Mucosa of stomach (tissue), 1 donor: Measurements from ENCODE around the gene PTX3.

Source experiments
- H3K27me3 ChIP-seq: one replicate; pipeline ENCODE4 v1.7.0; 2013; ENCODE audit warnings: mild to moderate bottlenecking, low read length; ENCODE audit not compliant: control insufficient read depth, insufficient read depth
- H3K36me3 ChIP-seq: one replicate; pipeline ENCODE4 v1.7.0; 2013; ENCODE audit warnings: low read length; ENCODE audit not compliant: control insufficient read depth, insufficient read depth
- H3K4me1 ChIP-seq: one replicate; pipeline ENCODE4 v1.7.0; 2013; ENCODE audit warnings: mild to moderate bottlenecking, low read length; ENCODE audit not compliant: control insufficient read depth, insufficient read depth
- H3K4me3 ChIP-seq: one replicate; pipeline ENCODE4 v1.7.0; 2013; ENCODE audit warnings: low read length
- H3K9ac ChIP-seq: one replicate; pipeline ENCODE4 v1.7.0; 2013; ENCODE audit warnings: mild to moderate bottlenecking, low read length, moderate library complexity
- H3K9me3 ChIP-seq: one replicate; pipeline ENCODE4 v1.7.0; 2013; ENCODE audit warnings: mild to moderate bottlenecking, low read length, moderate library complexity; ENCODE audit not compliant: control insufficient read depth
- donor health status: Pancreatic carcinoma.

The PTX3 gene

GRCh38 chr3:157408499-157409149, 28.0 kb upstream of the PTX3 start:
- no peaks in the 10 kb centered on the region for H3K27me3 ChIP-seq
- no peak overlapping the region for H3K4me3 ChIP-seq
- no peaks in the 10 kb centered on the region for H3K9me3 ChIP-seq
- H3K4me1 ChIP-seq = no peaks in the 10 kb centered on the region
- no peak overlapping the region for H3K9ac ChIP-seq
- H3K36me3 ChIP-seq = no peaks in the 10 kb centered on the region

DNA sequence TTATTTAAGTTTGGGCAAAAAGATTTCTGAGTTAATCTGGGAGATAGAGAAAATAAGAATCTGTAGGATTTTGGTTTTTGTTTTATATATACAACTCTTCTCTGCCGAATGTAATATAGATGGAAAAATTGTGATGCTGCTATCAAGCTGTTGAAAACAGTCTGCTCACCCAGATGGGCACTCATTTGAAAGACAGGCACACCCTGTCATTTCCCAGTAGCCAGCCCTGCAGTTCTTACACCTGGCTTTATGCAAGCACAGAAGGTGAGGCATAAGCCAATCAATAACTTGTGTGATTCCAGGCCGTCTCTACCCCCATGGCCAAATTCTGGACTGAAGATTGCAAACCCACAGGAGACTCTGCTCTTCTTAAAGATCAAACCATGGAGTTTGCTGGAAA, 27.1 kb upstream of the PTX3 start:
- Histone ChIP-seq H3K9ac (no peak overlapping the region), H3K27me3 (no peaks in the 10 kb centered on the region), H3K4me3 (no peak overlapping the region), H3K4me1 (no peaks in the 10 kb centered on the region), H3K36me3 (no peaks in the 10 kb centered on the region), H3K9me3 (no peaks in the 10 kb centered on the region)

DNA sequence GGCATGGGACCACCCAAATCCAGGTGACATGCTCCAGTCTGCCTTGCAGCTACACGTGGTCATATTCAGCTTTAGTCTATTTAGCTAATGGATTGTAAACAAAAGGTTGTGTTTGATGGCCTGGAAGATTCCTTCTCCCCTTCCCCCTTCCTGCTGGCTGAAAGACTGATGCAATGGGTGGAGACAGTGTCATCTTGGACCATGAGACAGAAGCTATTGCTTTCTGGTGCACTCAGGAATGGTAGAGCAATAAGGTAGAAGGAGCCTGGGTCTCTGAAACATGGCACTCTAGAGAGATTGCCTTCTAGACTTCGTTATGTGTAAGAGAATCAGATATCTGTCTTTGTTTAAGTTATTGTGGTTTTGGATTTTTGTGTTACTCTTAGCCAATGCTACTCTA, 25.7 kb upstream of the PTX3 start:
- Histone ChIP-seq H3K9me3 (no peaks in the 10 kb centered on the region), H3K4me3 (no peak overlapping the region), H3K9ac (no peak overlapping the region), H3K4me1 (no peaks in the 10 kb centered on the region), H3K27me3 (no peaks in the 10 kb centered on the region), H3K36me3 (no peaks in the 10 kb centered on the region)

DNA sequence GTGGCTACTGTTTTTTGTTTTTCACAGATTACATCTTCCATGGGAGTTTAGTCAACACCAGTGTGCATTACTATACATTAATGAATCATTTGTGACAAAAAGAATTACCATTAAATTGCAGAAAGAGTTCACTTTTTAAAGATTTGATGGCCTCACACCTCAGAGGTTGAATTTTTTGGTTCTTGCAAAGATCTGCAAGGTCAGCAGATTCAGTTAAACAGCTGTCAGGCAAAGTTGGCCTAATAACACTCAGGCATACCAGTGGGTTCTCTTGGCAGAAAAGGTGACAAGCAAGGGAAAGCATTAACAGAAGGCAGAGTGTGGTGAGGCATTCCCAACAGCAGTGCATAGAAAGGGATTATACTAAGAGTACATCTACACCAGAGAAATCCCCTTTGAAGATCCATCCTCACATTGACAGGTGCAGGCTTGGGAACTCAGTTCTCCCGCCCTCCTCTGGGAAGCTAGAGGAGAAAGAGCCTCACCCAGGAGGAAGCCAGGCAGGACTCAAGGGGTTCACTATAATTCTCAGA, 24.3 kb upstream of the PTX3 start:
- H3K4me1 ChIP-seq = no peaks in the 10 kb centered on the region
- H3K9ac ChIP-seq = no peak overlapping the region
- no peak overlapping the region for H3K4me3 ChIP-seq
- H3K27me3 ChIP-seq = no peaks in the 10 kb centered on the region
- H3K9me3 ChIP-seq = no peaks in the 10 kb centered on the region
- H3K36me3 ChIP-seq = no peaks in the 10 kb centered on the region

- no peak overlapping the region for H3K9ac ChIP-seq
- no peaks in the 10 kb centered on the region for H3K4me1 ChIP-seq
- no peaks in the 10 kb centered on the region for H3K36me3 ChIP-seq
- no peaks in the 10 kb centered on the region for H3K27me3 ChIP-seq
- no peaks in the 10 kb centered on the region for H3K9me3 ChIP-seq
- H3K4me3 ChIP-seq = no peak overlapping the region
Measured at GRCh38 chr3:157414861-157415260, 21.8 kb upstream of the PTX3 start.

DNA sequence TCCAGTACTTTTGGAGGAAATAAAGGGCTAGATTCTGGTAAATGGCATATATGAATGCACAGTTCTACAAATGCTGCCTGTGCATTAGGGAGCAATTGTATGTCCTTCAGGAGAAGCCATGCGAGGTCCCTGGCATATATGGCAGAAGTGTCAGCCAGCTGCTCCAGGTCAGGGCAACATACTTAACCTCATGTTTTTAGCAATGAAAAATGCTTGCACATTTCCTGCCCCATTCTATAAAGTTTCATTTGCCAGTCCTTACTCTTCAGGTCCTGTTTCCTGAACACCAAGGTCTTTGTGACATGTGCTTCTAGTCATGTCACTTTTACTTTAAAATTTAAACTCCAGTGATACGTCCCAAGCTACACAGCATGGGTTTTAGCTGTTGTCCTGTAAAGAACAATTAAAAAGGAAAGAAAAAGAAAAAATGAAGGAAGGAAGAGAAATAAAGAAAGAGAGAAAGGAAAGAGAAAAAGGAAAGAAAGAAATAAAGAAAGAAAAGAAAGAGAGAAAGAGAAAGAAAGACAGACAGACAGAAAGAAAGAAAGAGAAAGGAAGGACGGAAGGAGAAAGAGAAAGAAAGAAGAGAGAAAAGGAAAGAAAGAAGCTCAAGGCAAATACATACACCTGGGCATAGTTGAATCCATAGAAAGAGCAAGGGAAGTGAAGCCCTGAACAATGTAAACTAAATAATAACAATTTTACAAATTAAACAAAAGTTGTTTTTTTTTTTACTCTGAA, 20.1 kb upstream of the PTX3 start:
- no peak overlapping the region for H3K4me3 ChIP-seq
- H3K9ac ChIP-seq = no peak overlapping the region
- no peaks in the 10 kb centered on the region for H3K4me1 ChIP-seq
- no peaks in the 10 kb centered on the region for H3K27me3 ChIP-seq
- no peaks in the 10 kb centered on the region for H3K9me3 ChIP-seq
- H3K36me3 ChIP-seq = no peaks in the 10 kb centered on the region

DNA sequence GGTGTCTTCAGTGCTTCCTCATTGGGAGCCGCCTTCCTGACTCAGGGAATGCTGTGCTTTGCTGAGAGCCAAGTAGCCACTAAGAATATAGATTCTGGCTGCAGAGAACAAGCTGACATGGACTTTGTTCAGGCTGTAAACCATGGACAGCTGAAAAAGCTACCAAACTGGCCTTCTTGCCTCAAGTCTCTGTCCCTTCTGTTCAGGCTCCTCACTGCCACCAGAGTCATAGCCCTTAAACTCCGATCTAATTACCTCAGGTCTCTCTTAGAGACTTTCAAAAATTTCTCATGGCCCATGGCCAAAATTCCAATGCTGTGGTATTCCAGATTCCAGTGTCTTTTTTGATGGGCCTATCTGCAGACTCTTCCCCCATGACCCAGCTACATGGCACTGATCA, 19.4 kb upstream of the PTX3 start:
- Histone ChIP-seq H3K9me3 (no peaks in the 10 kb centered on the region), H3K9ac (no peak overlapping the region), H3K4me3 (no peak overlapping the region), H3K36me3 (no peaks in the 10 kb centered on the region), H3K27me3 (no peaks in the 10 kb centered on the region), H3K4me1 (no peaks in the 10 kb centered on the region)

GRCh38 chr3:157418104-157418503, 18.5 kb upstream of the PTX3 start:
- Histone ChIP-seq H3K9ac (no peak overlapping the region), H3K4me1 (no peaks in the 10 kb centered on the region), H3K9me3 (no peaks in the 10 kb centered on the region), H3K4me3 (no peak overlapping the region), H3K27me3 (no peaks in the 10 kb centered on the region), H3K36me3 (no peaks in the 10 kb centered on the region)

- no peaks in the 10 kb centered on the region for H3K4me1 ChIP-seq
- H3K36me3 ChIP-seq = no peaks in the 10 kb centered on the region
- no peaks in the 10 kb centered on the region for H3K9me3 ChIP-seq
- H3K9ac ChIP-seq = no peak overlapping the region
- no peak overlapping the region for H3K4me3 ChIP-seq
- H3K27me3 ChIP-seq = no peaks in the 10 kb centered on the region
Measured at GRCh38 chr3:157420606-157421130, 16.0 kb upstream of the PTX3 start.

DNA sequence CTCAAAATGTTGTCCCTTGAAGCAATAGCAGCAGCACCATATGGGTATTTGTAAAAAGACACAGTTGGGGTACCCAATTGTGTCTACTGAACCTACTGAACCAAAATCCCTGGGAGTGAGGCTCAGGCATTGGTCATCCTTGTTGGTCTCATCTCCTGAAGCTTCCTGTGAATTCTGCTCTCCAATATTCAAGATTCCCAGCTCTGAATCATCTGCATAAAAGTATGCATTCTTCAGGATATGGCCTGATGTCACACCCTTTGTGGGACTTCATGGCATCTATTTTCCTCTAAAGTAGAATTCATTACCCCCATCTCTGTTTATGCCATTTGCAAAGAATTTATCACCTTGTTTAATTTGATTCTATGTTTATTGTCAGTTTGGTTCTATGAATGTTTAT, 13.3 kb upstream of the PTX3 start:
- Histone ChIP-seq H3K9me3 (no peaks in the 10 kb centered on the region), H3K36me3 (no peaks in the 10 kb centered on the region), H3K9ac (no peak overlapping the region), H3K4me3 (no peak overlapping the region), H3K27me3 (no peaks in the 10 kb centered on the region), H3K4me1 (no peaks in the 10 kb centered on the region)

- no peak overlapping the region for H3K9ac ChIP-seq
- no peaks in the 10 kb centered on the region for H3K4me1 ChIP-seq
- H3K27me3 ChIP-seq = no peaks in the 10 kb centered on the region
- no peak overlapping the region for H3K4me3 ChIP-seq
- no peaks in the 10 kb centered on the region for H3K36me3 ChIP-seq
- no peaks in the 10 kb centered on the region for H3K9me3 ChIP-seq
Measured at GRCh38 chr3:157427901-157428300, 8.7 kb upstream of the PTX3 start.

GRCh38 chr3:157428853-157429252, 7.8 kb upstream of the PTX3 start:
- Histone ChIP-seq H3K4me1 (no peaks in the 10 kb centered on the region), H3K9me3 (no peaks in the 10 kb centered on the region), H3K27me3 (no peaks in the 10 kb centered on the region), H3K4me3 (no peak overlapping the region), H3K36me3 (no peaks in the 10 kb centered on the region), H3K9ac (no peak overlapping the region)
